ENCODE results near the gene SMO. TPM values are rescaled to one million over a fixed set of nuclear protein-coding genes. Genes with fewer than 3 reads are reported as not detected.

SMO gene
- total RNA-seq, 1 experiment from 2014 or later: 12.8 TPM

- TF ChIP-seq CTCF (IDR thresholded peaks at IDR 0.05 in 2 of 3, conservative IDR thresholded peaks at IDR 0.05 in 1 of 3; ENCODE audit: borderline replicate concordance in 1 of 3, insufficient read depth in 1 of 3, low read depth in 2 of 3, low read length in 2 of 3) (no peak), ZNF274 (IDR thresholded peaks at IDR 0.05; ENCODE audit: low read depth, low read length) (no peak), EZH2 (IDR thresholded peaks at IDR 0.05) (no peak), EZH2phosphoT487 (IDR thresholded peaks at IDR 0.05; ENCODE audit: borderline replicate concordance) (no peak)
These were observed 21.7 kb upstream of the SMO start (continued) for GRCh38 chr7:129166745-129167144.

DNA sequence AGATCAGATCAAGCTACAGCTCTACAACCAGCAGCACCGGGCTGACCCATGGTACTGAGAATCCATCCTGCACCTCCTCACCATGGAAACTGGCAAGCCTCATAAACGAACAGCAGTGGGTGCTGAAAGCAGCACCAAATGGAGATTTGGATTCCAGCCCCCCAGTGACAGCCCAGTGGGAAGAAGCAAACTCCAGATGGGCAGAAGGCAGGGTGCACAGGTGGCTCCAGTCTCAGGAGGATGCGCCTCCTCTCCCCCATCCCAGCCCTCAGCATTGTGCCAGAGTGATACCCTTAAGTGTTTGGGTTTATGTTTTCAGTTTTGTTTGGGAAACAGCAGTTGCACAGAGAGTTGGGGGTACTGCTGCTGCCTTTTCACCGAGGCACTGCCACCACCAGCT lies 20.6 kb upstream of the SMO start:
- CTCF ChIA-PET: no interaction called here
- TF ChIP-seq SIN3A (IDR thresholded peaks at IDR 0.05; ENCODE audit: low read depth): no peak
- TF ChIP-seq CEBPB (IDR thresholded peaks at IDR 0.05; ENCODE audit: low read depth): no peak
- no peak for TF ChIP-seq EGR1 (IDR thresholded peaks at IDR 0.05; ENCODE audit: low read depth)
- TF ChIP-seq FOSL1 (IDR thresholded peaks at IDR 0.05; ENCODE audit: low read depth): no peak
- no peak for TF ChIP-seq ATF3 (IDR thresholded peaks at IDR 0.05)
- TF ChIP-seq SRF (IDR thresholded peaks at IDR 0.05; ENCODE audit: low read depth): no peak
- TF ChIP-seq CBX3 (IDR thresholded peaks at IDR 0.05; ENCODE audit: low read depth): no peak
- no peak for TF ChIP-seq POLR2AphosphoS5 (IDR thresholded peaks at IDR 0.05; ENCODE audit: low read depth, low read length)
- no peak for TF ChIP-seq POLR2A (IDR thresholded peaks at IDR 0.05; ENCODE audit: borderline replicate concordance, extremely low read depth, insufficient read depth, insufficient read length)
- TF ChIP-seq EZH2phosphoT487 (IDR thresholded peaks at IDR 0.05; ENCODE audit: borderline replicate concordance): no peak
- TF ChIP-seq, protein P1, sequence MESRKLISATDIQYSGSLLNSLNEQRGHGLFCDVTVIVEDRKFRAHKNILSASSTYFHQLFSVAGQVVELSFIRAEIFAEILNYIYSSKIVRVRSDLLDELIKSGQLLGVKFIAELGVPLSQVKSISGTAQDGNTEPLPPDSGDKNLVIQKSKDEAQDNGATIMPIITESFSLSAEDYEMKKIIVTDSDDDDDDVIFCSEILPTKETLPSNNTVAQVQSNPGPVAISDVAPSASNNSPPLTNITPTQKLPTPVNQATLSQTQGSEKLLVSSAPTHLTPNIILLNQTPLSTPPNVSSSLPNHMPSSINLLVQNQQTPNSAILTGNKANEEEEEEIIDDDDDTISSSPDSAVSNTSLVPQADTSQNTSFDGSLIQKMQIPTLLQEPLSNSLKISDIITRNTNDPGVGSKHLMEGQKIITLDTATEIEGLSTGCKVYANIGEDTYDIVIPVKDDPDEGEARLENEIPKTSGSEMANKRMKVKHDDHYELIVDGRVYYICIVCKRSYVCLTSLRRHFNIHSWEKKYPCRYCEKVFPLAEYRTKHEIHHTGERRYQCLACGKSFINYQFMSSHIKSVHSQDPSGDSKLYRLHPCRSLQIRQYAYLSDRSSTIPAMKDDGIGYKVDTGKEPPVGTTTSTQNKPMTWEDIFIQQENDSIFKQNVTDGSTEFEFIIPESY (IDR thresholded peaks at IDR 0.05; ENCODE audit: extremely low read depth, insufficient replicate concordance, low read length): no peak
- no peak for TF ChIP-seq REST (IDR thresholded peaks at IDR 0.05; ENCODE audit: low read depth)
- no peak for TF ChIP-seq TCF7L2 (IDR thresholded peaks at IDR 0.05; ENCODE audit: borderline replicate concordance, extremely low read depth, insufficient read depth, insufficient read length)
- no peak for TF ChIP-seq ZNF274 (IDR thresholded peaks at IDR 0.05; ENCODE audit: low read depth, low read length)
- TF ChIP-seq SP1 (IDR thresholded peaks at IDR 0.05; ENCODE audit: low read depth): no peak
- no peak for TF ChIP-seq ELF1 (IDR thresholded peaks at IDR 0.05; ENCODE audit: borderline replicate concordance, low read depth)
- no peak for TF ChIP-seq EZH2 (IDR thresholded peaks at IDR 0.05)
- TF ChIP-seq MAX (IDR thresholded peaks at IDR 0.05): no peak

More for the DNA sequence above, 20.6 kb upstream of the SMO start:
- H4K20me1 ChIP-seq (ENCODE audit: insufficient read depth): no peaks in the 10 kb centered on the region
- H3K4me1 ChIP-seq (ENCODE audit: control insufficient read depth in 1 of 2, insufficient read depth in 2 of 2, low read length in 2 of 2): no peaks in the 10 kb centered on the region
- H3K4me2 ChIP-seq (ENCODE audit: low read length): no peak overlapping the region
- H3K4me3 ChIP-seq (replicated peaks in 1 of 2; ENCODE audit: low read depth in 1 of 2, low read length in 2 of 2): no peak overlapping the region
- no peak overlapping the region for H3K27ac ChIP-seq (ENCODE audit: low read depth, low read length)
- ATAC-seq (no peak), DNase-seq (ENCODE audit: low read depth, low spot score) (no peak)
- H3K27me3 ChIP-seq (ENCODE audit: insufficient read depth, low read length): no peaks in the 10 kb centered on the region
- RAD21 ChIA-PET (ENCODE audit: low non-redundant PET in 1 of 2, low total read pairs in 2 of 2, uncharacterized antibody in 2 of 2, unreplicated experiment in 2 of 2): no interaction called here
- peaks cover 0 to 2% of the 10 kb centered on the region in 2 experiments; a peak in 1 of 4 replicates for H3K36me3 ChIP-seq (ENCODE audit: control insufficient read depth in 1 of 2, insufficient read depth in 2 of 2, low read length in 2 of 2)
- BruUV-seq (replicated peaks): no TSS peak
- intact Hi-C loops (cut with micrococcal nuclease): no loop called here
- H3K9ac ChIP-seq (ENCODE audit: low read length): no peak overlapping the region
- H2AFZ ChIP-seq (ENCODE audit: low read depth, low read length, poor library complexity, severe bottlenecking): no peak overlapping the region
- no peaks in the 10 kb centered on the region for H3K9me2 ChIP-seq (ENCODE audit: insufficient read depth)
- no peaks in the 10 kb centered on the region for H3K9me3 ChIP-seq (ENCODE audit: control insufficient read depth in 1 of 2, insufficient read depth in 1 of 2, low read depth in 1 of 2, low read length in 2 of 2)
- no peaks in the 10 kb centered on the region for H3K79me2 ChIP-seq (ENCODE audit: insufficient read depth, low read length)
- POLR2A ChIA-PET: no interaction called here
